BJ (cell line): ENCODE data around the gene STK11IP. TPM values are rescaled to one million over a fixed set of nuclear protein-coding genes. Genes with fewer than 3 reads are reported as not detected.

Experiments used
- CTCF ChIA-PET: fragments of 350-600 bp; formaldehyde crosslinking; extraction: SDS; loops from one replicate; lab custom pipeline; 2021; ENCODE audit warnings: antibody characterized with exemption, inconsistent platforms; lab: Yijun Ruan, JAX
- POLR2A ChIA-PET: fragments of 300-600 bp; sonication (Branson Sonifier 250); formaldehyde crosslinking; extraction: SDS; loops from one replicate; lab custom pipeline; 2021; ENCODE audit warnings: antibody characterized with exemption; lab: Charles Lee
- DNase-seq: peaks from one replicate; pipeline ENCODE4 v3.0.0-alpha.2; 2011; ENCODE audit warnings: low read depth
- H3K27me3 ChIP-seq: 2 replicates; pipeline ENCODE4 v1.6.0; 2011; ENCODE audit warnings: low read length; ENCODE audit not compliant: control insufficient read depth, insufficient read depth
- H3K36me3 ChIP-seq: 2 replicates; pipeline ENCODE4 v1.5.1; 2011; ENCODE audit warnings: low read length; ENCODE audit not compliant: control insufficient read depth, insufficient read depth
- H3K4me3 ChIP-seq: 2 replicates; pipeline ENCODE4 v1.5.1; 2011; ENCODE audit warnings: low read depth, mild to moderate bottlenecking, control low read depth, low read length
- CTCF ChIP-seq: IDR thresholded peaks from 2 replicates; pipeline ENCODE4 v1.5.1; 2011; ENCODE audit warnings: low read depth, mild to moderate bottlenecking, control low read depth, inconsistent platforms, low read length, moderate library complexity; ENCODE audit not compliant: insufficient read depth
- polyA plus RNA-seq: library from polyadenylated mRNA; depleted of rRNA; stranded (reverse); fragments of >200 nt; gene quantifications from 2 replicates; pipeline ENCODE4 v1.2.3, GENCODE V29; 2011; rRNA removed
- small RNA-seq: library from RNA; depleted of rRNA; stranded (forward); fragments of <200 nt; gene quantifications from one replicate; pipeline ENCODE3, GENCODE V24; 2012; ENCODE audit warnings: low replicate concordance, low read depth; ENCODE audit not compliant: insufficient read length

The STK11IP gene
- polyA plus RNA-seq, 1 experiment: 21.0 TPM

- Histone ChIP-seq H3K36me3 (no peaks in the 10 kb centered on the region), H3K4me3 (no peak overlapping the region), H3K27me3 (no peaks in the 10 kb centered on the region)
- no peak for DNase-seq
- POLR2A ChIA-PET: no interaction called here
- CTCF ChIA-PET: interaction anchor here (1.7 to 3.2 kb wide), 3 partner anchors 10 to 25 kb away, joined by 5 to 8 read pairs (median 5); no protein-coding TSS in a partner anchor
- no peak for TF ChIP-seq CTCF
These were observed 67.3 kb downstream of the STK11IP start for GRCh38 chr2:219664944-219665343.

GRCh38 chr2:219665926-219666325 lies 68.3 kb downstream of the STK11IP start:
- TF ChIP-seq CTCF: no peak
- POLR2A ChIA-PET: no interaction called here
- CTCF ChIA-PET: interaction anchor here (1.5 to 3.2 kb wide), 3 partner anchors 9 to 24 kb away, joined by 5 to 8 read pairs (median 5); no protein-coding TSS in a partner anchor

More at GRCh38 chr2:219665926-219666325, 68.3 kb downstream of the STK11IP start:
- H3K4me3 ChIP-seq: no peak overlapping the region
- H3K27me3 ChIP-seq: no peaks in the 10 kb centered on the region; the same call in 1 of the 2 replicates
- H3K36me3 ChIP-seq: no peaks in the 10 kb centered on the region
- no peak for DNase-seq

Small RNA genes lying within 50 kb of the gene (small RNA-seq; reads per million reads assigned to genes)
- not detected for gene MIR3132
- not detected for gene RN7SKP213

Other genes starting within 250 kb of the STK11IP start
- gene DNPEP, start 209.9 kb upstream of the STK11IP start, polyA plus RNA-seq: 69.2 and 134 TPM in 2 replicates
- 5.4 and 7.0 TPM in 2 replicates for gene DES, start 179.5 kb upstream of the STK11IP start, polyA plus RNA-seq
- gene SPEG, start 163.0 kb upstream of the STK11IP start, polyA plus RNA-seq: 47.0 and 69.9 TPM in 2 replicates
- 123 and 171 TPM in 2 replicates for gene GMPPA, start 99.0 kb upstream of the STK11IP start, polyA plus RNA-seq
- 0.04 and 0.09 TPM in 2 replicates for gene ASIC4, start 83.4 kb upstream of the STK11IP start, polyA plus RNA-seq
- 65.0 and 119 TPM in 2 replicates for gene CHPF, start 54.0 kb upstream of the STK11IP start, polyA plus RNA-seq
- gene TMEM198, start 53.8 kb upstream of the STK11IP start, polyA plus RNA-seq: 2.5 and 4.0 TPM in 2 replicates
- gene OBSL1, start 26.3 kb upstream of the STK11IP start, polyA plus RNA-seq: 47.2 and 75.9 TPM in 2 replicates
- 0.94 and 1.5 TPM in 2 replicates for gene INHA, start 25.5 kb upstream of the STK11IP start, polyA plus RNA-seq
- gene SLC4A3, start 29.8 kb downstream of the STK11IP start, polyA plus RNA-seq: 7.6 and 12.1 TPM in 2 replicates